DND-41 (cell line): ENCODE results near the gene MSTO1.
"Not testable (repeated sequence)": the region's sequence is repeated elsewhere in the genome, so short reads cannot be mapped to it uniquely, and the experiment has no call there.

Experiments used
- ATAC-seq: fragments of 200-7000 bp; cut with Tn5 transposase; 3 replicates; pipeline ENCODE4 v1.9.1; 2021; ENCODE audit warnings: low read depth; ENCODE audit not compliant: insufficient read depth
- DNase-seq: peaks from one replicate; pipeline ENCODE4 v3.0.0-alpha.2; 2020
- H2AFZ ChIP-seq: 2 replicates; pipeline ENCODE4 v1.6.0; 2012; ENCODE audit warnings: low read depth, low read length
- H3K27ac ChIP-seq: 2 replicates; pipeline ENCODE4 v1.5.1; 2012; ENCODE audit warnings: low read length, inconsistent platforms
- H3K27me3 ChIP-seq: fragments of 200-600 bp; sonication (generic); 2 replicates; pipeline ENCODE4 v1.6.0; 2012; ENCODE audit warnings: low read length, mild to moderate bottlenecking, inconsistent platforms; ENCODE audit not compliant: insufficient read depth, poor library complexity
- H3K36me3 ChIP-seq: 2 replicates; pipeline ENCODE4 v1.5.1; 2012; ENCODE audit warnings: low read length, inconsistent platforms; ENCODE audit not compliant: insufficient read depth
- H3K4me1 ChIP-seq: 2 replicates; pipeline ENCODE4 v1.5.1; 2012; ENCODE audit warnings: mild to moderate bottlenecking, low read length; ENCODE audit not compliant: insufficient read depth
- H3K4me2 ChIP-seq: 2 replicates; pipeline ENCODE4 v1.6.0; 2012; ENCODE audit warnings: mild to moderate bottlenecking, moderate library complexity, low read length, inconsistent platforms; ENCODE audit not compliant: insufficient read depth
- H3K4me3 ChIP-seq, 2 experiments: fragments of 200-600 bp in 1 of 2; shearing (Covaris generic) in 1 of 2; 2 replicates each; pipeline ENCODE4 v1.5.1; 2012 to 2016; ENCODE audit warnings: inconsistent platforms in 2 of 2, low read length in 2 of 2, mild to moderate bottlenecking in 2 of 2, low read depth in 1 of 2, moderate library complexity in 1 of 2
- H3K79me2 ChIP-seq: 2 replicates; pipeline ENCODE4 v1.6.0; 2012; ENCODE audit warnings: low read length, inconsistent platforms; ENCODE audit not compliant: insufficient read depth
- H3K9ac ChIP-seq: 2 replicates; pipeline ENCODE4 v1.6.0; 2012; ENCODE audit warnings: low read depth, mild to moderate bottlenecking, inconsistent platforms, low read length, moderate library complexity
- H3K9me3 ChIP-seq: 2 replicates; pipeline ENCODE4 v1.5.1; 2012; ENCODE audit warnings: low read length, moderate library complexity, mild to moderate bottlenecking, inconsistent platforms; ENCODE audit not compliant: insufficient read depth, severe bottlenecking
- H4K20me1 ChIP-seq: 2 replicates; pipeline ENCODE4 v1.6.0; 2012; ENCODE audit warnings: low read length; ENCODE audit not compliant: insufficient read depth
- CTCF ChIP-seq: IDR thresholded peaks from 2 replicates; pipeline ENCODE4 v1.5.1; 2012; ENCODE audit warnings: borderline replicate concordance, low read length, moderate library complexity, mild to moderate bottlenecking; ENCODE audit not compliant: poor library complexity, severe bottlenecking; ENCODE audit errors: extremely low read depth
- EZH2 ChIP-seq: IDR thresholded peaks from 3 replicates; pipeline ENCODE4 v1.6.1; 2012; ENCODE audit warnings: borderline replicate concordance, low read depth, mild to moderate bottlenecking, moderate library complexity, low read length, inconsistent platforms; ENCODE audit not compliant: severe bottlenecking

Gene MSTO1

GRCh38 chr1:155574077-155574476 lies 35.9 kb upstream of the MSTO1 start:
- H2AFZ ChIP-seq, result no peak overlapping the region
- no peaks in the 10 kb centered on the region for H3K27me3 ChIP-seq
- no peak overlapping the region for H3K27ac ChIP-seq
- peaks cover 5% of the 10 kb centered on the region for H4K20me1 ChIP-seq
- peaks cover 12% of the 10 kb centered on the region; the same call in 1 of the 2 replicates for H3K36me3 ChIP-seq
- H3K9ac ChIP-seq, result no peak overlapping the region
- H3K4me1 ChIP-seq, result no peaks in the 10 kb centered on the region
- no peaks in the 10 kb centered on the region for H3K9me3 ChIP-seq
- DNase-seq, result no peak
- H3K4me3 ChIP-seq, result no peak overlapping the region
- peaks cover 27% of the 10 kb centered on the region for H3K79me2 ChIP-seq
- no peak for ATAC-seq
- TF ChIP-seq CTCF (no peak), EZH2 (no peak)
- H3K4me2 ChIP-seq, result no peak overlapping the region

DNA sequence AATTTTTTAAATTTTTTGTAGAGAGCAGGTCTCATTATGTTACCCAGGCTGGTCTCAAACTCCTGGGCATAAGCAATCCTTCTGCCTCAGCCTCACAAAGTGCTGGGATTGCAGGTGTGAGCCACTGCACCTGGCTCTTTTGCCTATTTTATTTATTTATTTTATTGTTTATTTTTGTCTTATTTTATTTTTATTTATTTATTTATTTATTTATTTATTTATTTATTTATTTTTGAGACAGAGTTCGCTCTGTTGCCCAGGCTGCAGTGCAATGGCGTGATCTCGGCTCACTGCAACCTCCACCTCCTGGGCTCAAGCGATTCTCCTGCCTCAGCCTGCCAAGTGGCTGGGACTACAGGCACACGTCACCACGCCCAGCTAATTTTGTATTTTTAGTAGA lies 34.4 kb upstream of the MSTO1 start:
- H3K27me3 ChIP-seq, H3K4me2 ChIP-seq, H4K20me1 ChIP-seq, H3K4me1 ChIP-seq, H3K9me3 ChIP-seq, DNase-seq, H3K9ac ChIP-seq, H2AFZ ChIP-seq, H3K36me3 ChIP-seq, ATAC-seq, H3K27ac ChIP-seq, H3K4me3 ChIP-seq: not testable (repeated sequence)
- H3K79me2 ChIP-seq, result peaks cover 14% of the 10 kb centered on the region

DNA sequence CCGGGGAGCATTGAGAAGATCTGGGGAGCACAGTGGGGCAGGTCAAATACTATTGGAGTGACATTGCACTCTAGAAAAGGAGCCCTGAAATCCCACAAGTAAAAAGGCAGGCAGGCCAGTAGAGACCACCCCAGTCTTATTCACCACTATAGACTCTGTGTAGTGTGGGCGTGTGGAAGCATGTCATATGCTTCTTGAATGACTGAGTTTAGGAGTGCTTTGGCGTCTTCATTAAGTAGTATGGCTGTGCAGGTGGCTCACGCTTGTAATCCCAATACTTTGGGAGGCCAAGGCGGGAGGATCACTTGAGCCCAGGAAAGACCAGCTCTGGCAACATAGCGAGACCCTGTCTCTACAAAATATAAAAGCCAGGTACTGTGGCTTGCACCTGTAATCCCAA lies 26.2 kb upstream of the MSTO1 start:
- H3K79me2 ChIP-seq, H3K27ac ChIP-seq, H3K9ac ChIP-seq, H3K27me3 ChIP-seq, H3K36me3 ChIP-seq, H3K9me3 ChIP-seq, H3K4me1 ChIP-seq, ATAC-seq, H3K4me3 ChIP-seq, H3K4me2 ChIP-seq, DNase-seq, H4K20me1 ChIP-seq, H2AFZ ChIP-seq: not testable (repeated sequence)

- H3K79me2 ChIP-seq, H2AFZ ChIP-seq, H3K4me2 ChIP-seq, H3K36me3 ChIP-seq, H3K27me3 ChIP-seq, H3K4me3 ChIP-seq, DNase-seq, H3K9ac ChIP-seq, H3K9me3 ChIP-seq, H3K27ac ChIP-seq, H4K20me1 ChIP-seq, H3K4me1 ChIP-seq, ATAC-seq: not testable (repeated sequence)
Observed at GRCh38 chr1:155589282-155589681, 20.7 kb upstream of the MSTO1 start.

DNA sequence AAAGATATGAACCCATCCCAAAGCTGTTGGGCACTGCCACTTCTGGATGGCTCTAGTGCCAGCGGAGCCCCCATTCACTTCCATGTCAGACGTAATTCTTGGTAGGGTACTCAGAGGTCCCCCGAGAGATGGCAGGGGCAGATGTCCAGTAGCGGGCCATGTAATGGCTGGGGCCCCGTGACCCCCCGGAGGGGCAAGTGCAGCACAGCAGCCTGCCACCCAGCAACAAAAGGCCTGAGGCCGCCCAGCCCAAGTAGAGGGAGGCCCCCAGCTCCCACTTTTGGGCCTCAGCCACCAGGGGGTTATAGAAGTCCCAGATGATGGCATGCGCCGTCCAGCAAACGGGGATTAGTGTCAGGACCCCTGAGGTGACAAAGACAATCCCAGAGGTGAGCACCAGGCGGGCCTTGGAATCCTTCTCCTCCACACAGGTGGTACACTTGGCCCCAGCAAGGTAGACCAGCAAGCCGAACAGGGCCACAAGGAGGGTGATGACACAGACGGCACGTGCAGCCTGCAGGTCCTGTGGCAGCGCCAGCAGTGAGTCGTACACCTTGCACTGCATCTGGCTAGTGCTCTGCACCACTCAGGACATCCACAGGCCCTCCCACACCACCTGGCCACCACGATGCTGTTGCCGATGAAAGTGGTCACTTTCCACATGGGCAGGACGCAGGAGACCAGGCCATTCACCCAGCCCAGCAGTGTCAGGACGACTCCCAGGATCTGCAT lies 19.3 kb upstream of the MSTO1 start:
- H3K4me3 ChIP-seq, ATAC-seq, H2AFZ ChIP-seq, H3K36me3 ChIP-seq, H3K9me3 ChIP-seq, H4K20me1 ChIP-seq, DNase-seq, H3K9ac ChIP-seq, H3K27ac ChIP-seq, H3K4me2 ChIP-seq, H3K27me3 ChIP-seq, H3K79me2 ChIP-seq, H3K4me1 ChIP-seq: not testable (repeated sequence)
